Measurements from ENCODE around the gene PHRF1.

PHRF1 gene

GRCh38 chr11:539971-540481 lies 36.2 kb upstream of the PHRF1 start:
- no peak for DNase-seq

- DNase-seq, result no peak
Observed at GRCh38 chr11:540583-541432, 35.5 kb upstream of the PHRF1 start.

GRCh38 chr11:541433-541885 lies 34.8 kb upstream of the PHRF1 start:
- no peak for DNase-seq

GRCh38 chr11:544817-545166 lies 31.5 kb upstream of the PHRF1 start:
- no peak for DNase-seq

GRCh38 chr11:545171-545570 lies 31.1 kb upstream of the PHRF1 start:
- no peak for DNase-seq

- DNase-seq, result no peak
Observed at GRCh38 chr11:548700-549603, 27.3 kb upstream of the PHRF1 start.

- DNase-seq, result no peak
Observed at GRCh38 chr11:550021-550745, 26.1 kb upstream of the PHRF1 start.

GRCh38 chr11:550746-551085 lies 25.6 kb upstream of the PHRF1 start:
- DNase-seq, result no peak

GRCh38 chr11:551131-551530 lies 25.1 kb upstream of the PHRF1 start:
- no peak for DNase-seq

- no peak for DNase-seq
Observed at GRCh38 chr11:551596-551995, 24.7 kb upstream of the PHRF1 start.

GRCh38 chr11:553083-553987 lies 22.9 kb upstream of the PHRF1 start:
- no peak for DNase-seq

GRCh38 chr11:553988-554340 lies 22.3 kb upstream of the PHRF1 start:
- DNase-seq, result no peak

GRCh38 chr11:554428-555226 lies 21.6 kb upstream of the PHRF1 start:
- DNase-seq, result peak; percentile 83

GRCh38 chr11:555227-555779 lies 21.0 kb upstream of the PHRF1 start:
- no peak for DNase-seq

- DNase-seq, result no peak
Observed at GRCh38 chr11:555780-556661, 20.2 kb upstream of the PHRF1 start.

GRCh38 chr11:556662-557256 lies 19.5 kb upstream of the PHRF1 start:
- no peak for DNase-seq

- DNase-seq, result no peak
Observed at GRCh38 chr11:557328-558132, 18.7 kb upstream of the PHRF1 start.

GRCh38 chr11:558503-558902 lies 17.8 kb upstream of the PHRF1 start:
- DNase-seq, result no peak

All from activated CD8-positive, alpha-beta memory T cell treated with anti-CD3 and anti-CD28 coated beads, Interleukin-2, amount 50 U/mL, for 48 hours (primary cell).